ENCODE measurements around the gene ANKUB1.

The ANKUB1 gene

GRCh38 chr3:149816311-149816710 lies 24.0 kb upstream of the ANKUB1 start:
- DNase-seq (ENCODE audit: low spot score), result no peak
- peaks cover 14% of the 10 kb centered on the region for H3K36me3 Mint-ChIP-seq (ENCODE audit: low read depth)
- H3K27me3 Mint-ChIP-seq (ENCODE audit: low read depth), result no peaks in the 10 kb centered on the region
- no peak overlapping the region for H3K27ac Mint-ChIP-seq
- peaks cover under 1% of the 10 kb centered on the region for H3K9me3 Mint-ChIP-seq
- peak overlapping the region; percentile 5 for H3K4me3 Mint-ChIP-seq
- peaks cover 54% of the 10 kb centered on the region for H3K4me1 Mint-ChIP-seq (ENCODE audit: low read depth)

GRCh38 chr3:149815728-149816127 lies 23.4 kb upstream of the ANKUB1 start:
- Mint-ChIP-seq H3K4me3 (peak overlapping the region; percentile 3), H3K4me1 (ENCODE audit: low read depth) (peaks cover 54% of the 10 kb centered on the region), H3K27me3 (ENCODE audit: low read depth) (no peaks in the 10 kb centered on the region), H3K9me3 (no peaks in the 10 kb centered on the region), H3K36me3 (ENCODE audit: low read depth) (peaks cover 14% of the 10 kb centered on the region), H3K27ac (no peak overlapping the region)
- DNase-seq (ENCODE audit: low spot score), result no peak

DNA sequence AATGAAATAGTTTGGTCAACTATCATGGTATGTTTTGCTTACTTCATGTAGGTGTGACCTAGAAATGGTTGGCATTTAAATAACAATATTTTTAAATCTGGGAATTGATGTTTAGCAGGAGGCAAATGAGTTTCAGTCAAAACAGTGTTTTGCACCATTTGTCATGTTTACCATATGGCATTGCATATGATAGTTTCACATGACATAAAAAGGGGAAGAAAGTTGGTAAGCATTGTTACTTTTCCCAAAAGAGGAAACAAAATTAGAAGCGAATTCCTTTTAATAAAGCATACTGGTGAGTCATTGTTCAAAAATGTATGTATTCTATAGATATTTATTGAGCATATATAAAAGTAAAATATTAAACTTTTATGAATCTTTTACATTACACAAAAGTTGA lies 23.0 kb upstream of the ANKUB1 start:
- no peak for DNase-seq (ENCODE audit: low spot score)
- peak overlapping the region; percentile 98 for H3K4me3 Mint-ChIP-seq
- peaks cover under 1% of the 10 kb centered on the region for H3K27me3 Mint-ChIP-seq (ENCODE audit: low read depth)

DNA sequence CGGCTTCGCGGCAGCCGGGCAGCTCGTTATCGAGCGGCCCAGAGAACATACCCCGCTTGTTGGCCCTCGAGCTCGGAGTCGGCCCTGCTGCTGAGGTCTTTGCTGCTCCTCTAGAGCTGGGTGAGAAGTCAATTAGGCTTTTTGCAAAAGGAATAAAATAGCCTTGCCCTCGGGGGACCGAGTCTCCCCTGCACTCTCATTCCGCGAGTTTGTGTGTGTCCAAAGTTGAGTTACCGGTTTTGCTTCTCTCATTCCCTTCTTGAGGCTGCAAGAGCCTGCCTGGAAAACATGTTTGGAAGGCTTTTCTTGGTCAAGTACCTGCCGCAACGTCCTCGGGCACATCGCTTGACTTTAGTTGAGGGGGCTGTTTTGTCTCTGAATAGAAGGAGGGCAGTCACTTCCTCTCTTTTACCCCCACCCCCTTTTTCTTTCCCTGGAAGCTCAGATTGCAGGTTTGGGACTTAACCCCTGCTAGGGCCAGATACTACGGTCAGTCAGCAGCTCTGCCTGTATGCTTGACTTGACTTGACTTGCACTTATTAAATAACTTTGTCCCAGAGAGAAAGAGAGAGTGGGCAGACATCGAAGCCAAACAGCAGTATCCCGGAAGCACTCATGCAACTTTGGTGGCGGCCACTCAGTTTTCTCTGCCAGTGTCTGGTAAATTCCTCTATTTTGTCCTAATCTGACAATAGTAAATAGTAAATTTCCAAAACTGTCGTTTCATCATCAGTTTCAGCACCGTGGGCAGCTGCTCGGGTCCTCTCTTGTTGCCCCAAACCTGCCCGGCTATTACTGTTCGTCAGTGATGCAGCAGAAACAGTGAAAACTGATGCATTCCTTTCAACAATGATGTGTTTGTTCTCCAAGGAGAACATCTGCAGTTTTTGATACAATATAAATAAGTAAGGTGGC lies 21.3 kb upstream of the ANKUB1 start:
- no peaks in the 10 kb centered on the region for H3K9me3 Mint-ChIP-seq
- H3K36me3 Mint-ChIP-seq (ENCODE audit: low read depth), result peaks cover 10% of the 10 kb centered on the region
- peaks cover 48% of the 10 kb centered on the region for H3K4me1 Mint-ChIP-seq (ENCODE audit: low read depth)
- H3K4me3 Mint-ChIP-seq, result peak overlapping the region; percentile 98
- DNase-seq (ENCODE audit: low spot score), result no peak
- peaks cover 7% of the 10 kb centered on the region for H3K27me3 Mint-ChIP-seq (ENCODE audit: low read depth)
- peak overlapping the region; percentile 99 for H3K27ac Mint-ChIP-seq

More for the DNA sequence above, 23.0 kb upstream of the ANKUB1 start:
- Mint-ChIP-seq H3K36me3 (ENCODE audit: low read depth) (peaks cover 14% of the 10 kb centered on the region), H3K27ac (no peak overlapping the region), H3K9me3 (no peaks in the 10 kb centered on the region), H3K4me1 (ENCODE audit: low read depth) (peaks cover 54% of the 10 kb centered on the region)

DNA sequence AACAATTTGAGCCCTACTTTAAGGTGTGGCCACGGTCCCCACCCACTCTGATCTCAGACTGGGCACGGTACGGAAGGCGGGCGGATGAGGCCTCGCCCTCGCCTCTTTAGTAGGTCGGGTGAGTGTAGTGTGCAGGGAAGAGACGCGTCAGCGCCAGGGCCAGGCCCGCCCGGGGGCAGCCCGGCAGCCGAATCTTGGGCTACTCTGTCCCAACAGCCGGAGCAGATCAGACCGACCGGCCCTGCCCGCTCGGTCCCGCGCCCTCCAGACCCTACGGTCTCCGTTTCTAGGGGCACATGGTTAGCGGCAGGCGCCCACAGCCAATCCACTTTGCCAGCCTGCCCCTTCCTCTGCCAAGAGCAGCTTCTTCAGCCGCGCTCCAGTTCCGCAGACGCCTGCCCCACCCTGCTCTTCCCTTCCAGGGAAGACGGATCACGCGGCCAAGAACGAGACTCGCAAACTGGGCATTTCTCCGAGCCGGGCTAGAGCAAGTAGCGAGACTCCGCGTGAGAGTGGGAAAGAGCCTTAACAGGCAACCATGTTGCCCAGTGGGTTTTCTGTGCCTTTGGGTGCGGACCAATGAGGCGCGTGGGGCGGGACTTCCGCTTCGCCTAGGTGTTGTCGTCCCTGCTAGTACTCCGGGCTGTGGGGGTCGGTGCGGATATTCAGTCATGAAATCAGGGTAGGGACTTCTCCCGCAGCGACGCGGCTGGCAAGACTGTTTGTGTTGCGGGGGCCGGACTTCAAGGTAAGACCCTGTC lies 20.4 kb upstream of the ANKUB1 start, which contains the start of gene RNF13:
TSS of gene RNF13 (plus strand) at position 610 of the 761 bp plus-strand sequence. CDS start 32,812 bp downstream, outside the sequence.
- no peaks in the 10 kb centered on the region for H3K9me3 Mint-ChIP-seq
- H3K27me3 Mint-ChIP-seq (ENCODE audit: low read depth), result peaks cover 7% of the 10 kb centered on the region
- DNase-seq (ENCODE audit: low spot score), result peak; percentile 91
- peaks cover 44% of the 10 kb centered on the region for H3K4me1 Mint-ChIP-seq (ENCODE audit: low read depth)
- H3K27ac Mint-ChIP-seq, result peak within 1 kb of the TSS; percentile 99
- H3K36me3 Mint-ChIP-seq (ENCODE audit: low read depth), result peaks cover 8% of the 10 kb centered on the region
- peak within 1 kb of the TSS; percentile 98 for H3K4me3 Mint-ChIP-seq

- Mint-ChIP-seq H3K9me3 (no peaks in the 10 kb centered on the region), H3K27me3 (ENCODE audit: low read depth) (peaks cover 9% of the 10 kb centered on the region), H3K4me1 (ENCODE audit: low read depth) (peaks cover 39% of the 10 kb centered on the region), H3K4me3 (peak overlapping the region; percentile 98), H3K36me3 (ENCODE audit: low read depth) (peaks cover 8% of the 10 kb centered on the region), H3K27ac (peak overlapping the region; percentile 99)
- DNase-seq (ENCODE audit: low spot score), result no peak
Observed at GRCh38 chr3:149812165-149812605, 19.8 kb upstream of the ANKUB1 start.

DNA sequence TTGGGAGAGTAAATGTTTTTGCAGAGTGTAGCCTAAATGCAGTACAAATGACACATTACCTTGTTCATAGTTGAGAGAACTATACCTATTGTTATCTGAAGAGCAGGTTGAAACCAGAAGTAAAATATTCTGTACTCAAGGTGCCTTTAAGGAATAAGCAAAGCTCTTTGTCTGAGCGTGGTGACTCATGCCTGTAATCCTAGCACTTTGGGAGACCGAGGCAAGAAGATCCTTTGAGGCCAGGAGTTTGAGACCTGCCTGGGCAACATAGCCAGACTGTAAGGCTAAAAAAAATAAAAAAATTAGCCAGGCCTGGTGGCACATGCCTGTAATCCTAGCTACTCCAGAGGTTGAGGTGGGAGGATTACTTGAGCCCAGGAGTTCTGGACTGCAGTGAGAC lies 18.5 kb upstream of the ANKUB1 start:
- peaks cover 33% of the 10 kb centered on the region for H3K4me1 Mint-ChIP-seq (ENCODE audit: low read depth)
- peaks cover 3% of the 10 kb centered on the region for H3K36me3 Mint-ChIP-seq (ENCODE audit: low read depth)
- no peak overlapping the region for H3K27ac Mint-ChIP-seq
- H3K9me3 Mint-ChIP-seq, result no peaks in the 10 kb centered on the region
- DNase-seq (ENCODE audit: low spot score), result no peak
- H3K4me3 Mint-ChIP-seq, result no peak overlapping the region
- H3K27me3 Mint-ChIP-seq (ENCODE audit: low read depth), result peaks cover 20% of the 10 kb centered on the region

GRCh38 chr3:149809699-149810098 lies 17.3 kb upstream of the ANKUB1 start:
- Mint-ChIP-seq H3K27ac (no peak overlapping the region), H3K9me3 (no peaks in the 10 kb centered on the region), H3K36me3 (ENCODE audit: low read depth) (no peaks in the 10 kb centered on the region), H3K4me3 (no peak overlapping the region), H3K4me1 (ENCODE audit: low read depth) (peaks cover 24% of the 10 kb centered on the region), H3K27me3 (ENCODE audit: low read depth) (peaks cover 23% of the 10 kb centered on the region)
- no peak for DNase-seq (ENCODE audit: low spot score)

DNA sequence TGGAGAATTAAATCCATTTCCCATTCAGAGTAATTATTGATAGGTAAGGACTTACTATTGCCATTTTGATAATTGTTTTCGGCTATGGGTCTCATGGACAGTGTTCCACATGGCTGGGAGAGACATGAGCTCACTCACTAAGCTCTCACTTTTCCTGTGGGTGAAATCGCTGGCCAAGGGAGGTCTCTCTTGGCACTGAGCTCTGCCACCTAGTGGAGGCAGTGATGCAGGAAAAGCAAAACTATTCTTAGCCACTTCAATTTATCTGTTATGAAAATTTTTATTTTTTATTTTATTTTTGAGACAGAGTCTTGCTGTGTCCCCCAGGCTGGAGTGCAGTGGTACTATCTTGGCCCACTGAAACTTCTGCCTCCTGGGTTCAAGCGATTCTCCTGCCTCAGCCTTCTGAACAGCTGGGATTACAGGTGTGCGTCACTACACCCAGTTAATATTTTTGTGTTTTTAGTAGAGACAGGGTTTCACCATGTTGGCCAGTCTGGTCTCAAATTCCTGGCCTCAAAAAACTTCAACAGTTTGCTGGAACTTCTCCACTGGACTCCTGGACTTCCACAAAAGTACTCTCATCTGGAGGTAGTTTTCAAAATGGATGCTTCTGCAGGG lies 16.0 kb upstream of the ANKUB1 start:
- Mint-ChIP-seq H3K4me1 (ENCODE audit: low read depth) (peaks cover 18% of the 10 kb centered on the region), H3K4me3 (no peak overlapping the region), H3K9me3 (no peaks in the 10 kb centered on the region), H3K27ac (no peak overlapping the region), H3K36me3 (ENCODE audit: low read depth) (no peaks in the 10 kb centered on the region), H3K27me3 (ENCODE audit: low read depth) (peaks cover 25% of the 10 kb centered on the region)
- DNase-seq (ENCODE audit: low spot score), result peak; percentile 34

DNA sequence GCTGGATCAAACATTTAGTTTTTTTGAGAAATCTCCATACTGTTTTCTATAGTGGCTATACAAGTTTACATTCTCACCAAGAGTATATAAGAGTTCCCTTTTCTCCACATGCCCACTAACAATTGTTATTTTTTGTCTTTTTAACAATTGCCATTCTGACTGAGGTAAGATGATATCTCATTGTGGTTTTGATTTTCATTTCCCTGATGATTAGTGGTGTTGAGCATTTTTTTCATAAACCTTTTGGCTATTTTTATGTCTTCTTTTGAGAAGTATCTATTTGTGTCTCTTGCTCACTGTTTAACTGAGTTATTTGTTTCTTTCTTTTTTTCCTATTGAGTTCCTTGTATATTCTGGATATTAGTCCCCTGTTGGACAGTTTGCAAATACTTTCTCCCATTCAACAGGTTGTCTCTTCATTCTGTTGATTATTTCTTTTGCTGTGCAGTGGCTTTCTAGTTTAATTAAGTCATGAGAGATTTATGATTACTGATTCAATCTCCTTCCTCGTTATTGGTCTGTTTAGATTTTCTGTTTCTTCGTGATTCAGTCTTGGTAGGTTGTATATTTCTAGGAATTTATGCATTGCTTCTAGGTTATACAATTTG lies 13.9 kb upstream of the ANKUB1 start:
- Mint-ChIP-seq H3K36me3 (ENCODE audit: low read depth) (no peaks in the 10 kb centered on the region), H3K4me3 (no peak overlapping the region), H3K27ac (no peak overlapping the region), H3K4me1 (ENCODE audit: low read depth) (peaks cover 10% of the 10 kb centered on the region), H3K9me3 (no peaks in the 10 kb centered on the region), H3K27me3 (ENCODE audit: low read depth) (peaks cover 27% of the 10 kb centered on the region)
- DNase-seq (ENCODE audit: low spot score), result no peak

- no peaks in the 10 kb centered on the region for H3K9me3 Mint-ChIP-seq
- H3K27ac Mint-ChIP-seq, result no peak overlapping the region
- H3K36me3 Mint-ChIP-seq (ENCODE audit: low read depth), result no peaks in the 10 kb centered on the region
- no peak for DNase-seq (ENCODE audit: low spot score)
- H3K4me1 Mint-ChIP-seq (ENCODE audit: low read depth), result peaks cover 4% of the 10 kb centered on the region
- H3K4me3 Mint-ChIP-seq, result no peak overlapping the region
- peaks cover 32% of the 10 kb centered on the region for H3K27me3 Mint-ChIP-seq (ENCODE audit: low read depth)
Observed at GRCh38 chr3:149801639-149802038, 9.3 kb upstream of the ANKUB1 start.

GRCh38 chr3:149801195-149801594 lies 8.8 kb upstream of the ANKUB1 start:
- no peak for DNase-seq (ENCODE audit: low spot score)
- H3K27ac Mint-ChIP-seq, result no peak overlapping the region
- H3K9me3 Mint-ChIP-seq, result no peaks in the 10 kb centered on the region

GRCh38 chr3:149800693-149801092 lies 8.3 kb upstream of the ANKUB1 start:
- Mint-ChIP-seq H3K4me3 (no peak overlapping the region), H3K27ac (no peak overlapping the region), H3K36me3 (ENCODE audit: low read depth) (no peaks in the 10 kb centered on the region), H3K4me1 (ENCODE audit: low read depth) (no peaks in the 10 kb centered on the region), H3K9me3 (no peaks in the 10 kb centered on the region), H3K27me3 (ENCODE audit: low read depth) (peaks cover 30% of the 10 kb centered on the region)
- DNase-seq (ENCODE audit: low spot score), result no peak

More at GRCh38 chr3:149801195-149801594, 8.8 kb upstream of the ANKUB1 start:
- Mint-ChIP-seq H3K4me1 (ENCODE audit: low read depth) (no peaks in the 10 kb centered on the region), H3K4me3 (no peak overlapping the region), H3K36me3 (ENCODE audit: low read depth) (no peaks in the 10 kb centered on the region), H3K27me3 (ENCODE audit: low read depth) (peaks cover 31% of the 10 kb centered on the region)

Measured in T-helper 2 cell treated with Interferon-gamma antibody and Interleukin-4, amounts not matched to agents 5 μg/mL and 100 μg/mL, for 36 hours (primary cell).